NB4 (cell line): ENCODE measurements around the gene NECAB2.

Experiments used
- CTCF ChIP-seq: IDR thresholded peaks from one replicate; pipeline ENCODE4 v1.5.1; 2012; ENCODE audit warnings: low read depth, low read length
- MAX ChIP-seq: IDR thresholded peaks from 2 replicates; pipeline ENCODE4 v1.6.1; 2011; ENCODE audit warnings: low read depth, low read length
- POLR2A ChIP-seq: IDR thresholded peaks from 2 replicates; pipeline ENCODE4 v1.6.1; 2011; ENCODE audit warnings: mild to moderate bottlenecking; ENCODE audit not compliant: insufficient read length; ENCODE audit errors: extremely low read depth

GRCh38 chr16:84049403-84050060 is 81.5 kb downstream of the NECAB2 start:
- TF ChIP-seq CTCF, result no peak
- TF ChIP-seq POLR2A, result no peak
- TF ChIP-seq MAX, result no peak
